ENCODE measurements around the gene ZNF586. TPM values are rescaled to one million over a fixed set of nuclear protein-coding genes. Genes with fewer than 3 reads are reported as not detected.

ZNF586 gene
- total and polyA plus RNA-seq, 8 donors: 13.2 to 38.1 (median 29.2) TPM

GRCh38 chr19:57825511-57825910 is 56.0 kb downstream of the ZNF586 start:
- Histone ChIP-seq H3K36me3 (peaks cover 0 to 10% of the 10 kb centered on the region in 2 donors), H3K4me1 (peaks cover 6 to 7% of the 10 kb centered on the region in 2 donors), H3K9me3 (no peaks in the 10 kb centered on the region), H3K27me3 (no peaks in the 10 kb centered on the region), H3K4me3 (no peak overlapping the region), H3K27ac (no peak overlapping the region)
- intact Hi-C loops (cut with DNase I): no loop called here
- no peak for ATAC-seq
- TF ChIP-seq CTCF (IDR thresholded peaks at IDR 0.05): no peak
- DNase-seq: no peak

GRCh38 chr19:57829316-57829715 is 59.8 kb downstream of the ZNF586 start:
- intact Hi-C loops (cut with DNase I): no loop called here
- ATAC-seq (no peak), DNase-seq (no peak)
- no peaks in the 10 kb centered on the region for H3K27me3 ChIP-seq
- TF ChIP-seq CTCF (IDR thresholded peaks at IDR 0.05): no peak
- peaks cover 0 to 8% of the 10 kb centered on the region in 2 donors for H3K36me3 ChIP-seq
- H3K4me3 ChIP-seq: no peak overlapping the region
- H3K4me1 ChIP-seq: no peaks in the 10 kb centered on the region
- no peaks in the 10 kb centered on the region for H3K9me3 ChIP-seq
- H3K27ac ChIP-seq: no peak overlapping the region

- Histone ChIP-seq H3K36me3 (peaks cover 0 to 5% of the 10 kb centered on the region in 2 donors), H3K27ac (peak within 1 kb of the TSS in 1 of 2 donors; percentile 13), H3K27me3 (no peaks in the 10 kb centered on the region), H3K4me3 (peak within 1 kb of the TSS; percentile 27 to 33), H3K4me1 (no peaks in the 10 kb centered on the region), H3K9me3 (no peaks in the 10 kb centered on the region)
- DNase-seq (peak in 3 of 4 donors; percentile 60 to 81 (median 69)), ATAC-seq (peak; percentile 92)
- intact Hi-C loops (cut with DNase I): no loop called here
- peak; percentile 15 to 17 for TF ChIP-seq CTCF (IDR thresholded peaks at IDR 0.05)
Measured at GRCh38 chr19:57830071-57830602, 60.7 kb downstream of the ZNF586 start, which contains the start of gene ZNF587B. ZNF587B (plus strand) TSS chr19:57830299; CDS start chr19:57830529, 230 bp downstream.

Other genes starting within 250 kb of the ZNF586 start
- 1 to 10 TPM; 4.9 to 5.8 TPM for gene ZNF549, start 242.3 kb upstream of the ZNF586 start, total RNA-seq
- 10 to 100 TPM; 17.3 to 19.9 (median 18.4) TPM for gene ZNF549, start 242.3 kb upstream of the ZNF586 start, polyA plus RNA-seq (ENCODE audit: insufficient read length in 6 of 6)
- gene ZNF550, start 209.8 kb upstream of the ZNF586 start, total RNA-seq: 1 to 10 TPM; 7.4 to 7.6 TPM
- gene ZNF550, start 209.8 kb upstream of the ZNF586 start, polyA plus RNA-seq (ENCODE audit: insufficient read length in 6 of 6): 10 to 100 TPM; 18.7 to 29.9 (median 23.2) TPM
- 1 to 10 TPM; 4.5 TPM for gene ZNF416, start 190.8 kb upstream of the ZNF586 start, total RNA-seq
- gene ZNF416, start 190.8 kb upstream of the ZNF586 start, polyA plus RNA-seq (ENCODE audit: insufficient read length in 6 of 6): 1 to 10 TPM; 7.3 to 9.4 (median 7.7) TPM
- 1 to 10 TPM; 4.4 to 4.7 TPM for gene ZIK1, start 185.5 kb upstream of the ZNF586 start, total RNA-seq
- gene ZIK1, start 185.5 kb upstream of the ZNF586 start, polyA plus RNA-seq (ENCODE audit: insufficient read length in 6 of 6): 10 to 100 TPM; 15.0 to 23.4 (median 18.4) TPM
- 1 to 10 TPM; 2.3 to 3.6 TPM for gene ZNF530, start 169.8 kb upstream of the ZNF586 start, total RNA-seq
- 1 to 10 TPM; 5.8 to 7.6 (median 7.0) TPM for gene ZNF530, start 169.8 kb upstream of the ZNF586 start, polyA plus RNA-seq (ENCODE audit: insufficient read length in 6 of 6)
- gene ZNF134, start 155.4 kb upstream of the ZNF586 start, total RNA-seq: 10 to 100 TPM; 14.7 to 16.8 TPM
- 10 to 100 TPM; 24.9 to 27.7 (median 26.3) TPM for gene ZNF134, start 155.4 kb upstream of the ZNF586 start, polyA plus RNA-seq (ENCODE audit: insufficient read length in 6 of 6)
- gene ZNF211, start 136.5 kb upstream of the ZNF586 start, total RNA-seq: 10 to 100 TPM; 12.5 to 15.8 TPM
- gene ZNF211, start 136.5 kb upstream of the ZNF586 start, polyA plus RNA-seq (ENCODE audit: insufficient read length in 6 of 6): 10 to 100 TPM; 37.0 to 49.4 (median 40.9) TPM
- under 1 TPM in 1 of 2 donors, not detected in 1; 0.21 TPM for gene ZSCAN4, start 100.7 kb upstream of the ZNF586 start, total RNA-seq
- under 1 TPM; 0.08 to 0.23 (median 0.17) TPM for gene ZSCAN4, start 100.7 kb upstream of the ZNF586 start, polyA plus RNA-seq (ENCODE audit: insufficient read length in 6 of 6)
- gene ZNF551, start 87.7 kb upstream of the ZNF586 start, total RNA-seq: 1 to 10 TPM; 6.0 to 7.1 TPM
- gene ZNF551, start 87.7 kb upstream of the ZNF586 start, polyA plus RNA-seq (ENCODE audit: insufficient read length in 6 of 6): 10 to 100 TPM; 15.9 to 19.9 (median 18.5) TPM
- 1 to 10 TPM; 7.0 to 8.3 TPM for gene ZNF154, start 60.5 kb upstream of the ZNF586 start, total RNA-seq
- gene ZNF154, start 60.5 kb upstream of the ZNF586 start, polyA plus RNA-seq (ENCODE audit: insufficient read length in 6 of 6): 10 to 100 TPM; 40.2 to 49.0 (median 43.2) TPM
- 1 to 10 TPM; 7.3 to 9.6 TPM for gene ZNF671, start 42.1 kb upstream of the ZNF586 start, total RNA-seq
- 10 to 100 TPM; 20.1 to 26.4 (median 24.6) TPM for gene ZNF671, start 42.1 kb upstream of the ZNF586 start, polyA plus RNA-seq (ENCODE audit: insufficient read length in 6 of 6)
- gene ZNF776, start 22.9 kb upstream of the ZNF586 start, total RNA-seq: 10 to 100 TPM; 10.2 to 15.3 TPM
- 10 to 100 TPM; 35.4 to 45.8 (median 41.3) TPM for gene ZNF776, start 22.9 kb upstream of the ZNF586 start, polyA plus RNA-seq (ENCODE audit: insufficient read length in 6 of 6)
- gene ZNF552, start 45.2 kb downstream of the ZNF586 start, total RNA-seq: 10 to 100 TPM; 11.2 to 15.7 TPM
- gene ZNF552, start 45.2 kb downstream of the ZNF586 start, polyA plus RNA-seq (ENCODE audit: insufficient read length in 6 of 6): 10 to 100 TPM; 15.2 to 21.4 (median 17.4) TPM
- 10 to 100 TPM; 12.9 to 20.1 TPM for gene ZNF587B, start 60.6 kb downstream of the ZNF586 start, total RNA-seq
- 10 to 100 TPM; 12.1 to 17.3 (median 14.1) TPM for gene ZNF587B, start 60.6 kb downstream of the ZNF586 start, polyA plus RNA-seq (ENCODE audit: insufficient read length in 6 of 6)
- 10 to 100 TPM; 31.4 to 34.0 TPM for gene ZNF587, start 80.2 kb downstream of the ZNF586 start, total RNA-seq
- gene ZNF587, start 80.2 kb downstream of the ZNF586 start, polyA plus RNA-seq (ENCODE audit: insufficient read length in 6 of 6): 10 to 100 TPM; 33.6 to 38.8 (median 36.4) TPM
- 10 to 100 TPM; 10.7 to 21.0 TPM for gene ZNF814, start 119.4 kb downstream of the ZNF586 start, total RNA-seq
- gene ZNF814, start 119.4 kb downstream of the ZNF586 start, polyA plus RNA-seq (ENCODE audit: insufficient read length in 6 of 6): 10 to 100 TPM; 52.7 to 71.2 (median 65.2) TPM
- 10 to 100 TPM; 15.8 to 20.7 TPM for gene ZNF417, start 146.9 kb downstream of the ZNF586 start, total RNA-seq
- gene ZNF417, start 146.9 kb downstream of the ZNF586 start, polyA plus RNA-seq (ENCODE audit: insufficient read length in 6 of 6): 10 to 100 TPM; 35.8 to 47.8 (median 42.0) TPM
- 1 to 10 TPM; 8.0 to 9.4 TPM for gene ZNF418, start 165.7 kb downstream of the ZNF586 start, total RNA-seq
- 10 to 100 TPM; 27.6 to 43.6 (median 37.0) TPM for gene ZNF418, start 165.7 kb downstream of the ZNF586 start, polyA plus RNA-seq (ENCODE audit: insufficient read length in 6 of 6)
- gene ZNF256, start 178.0 kb downstream of the ZNF586 start, total RNA-seq: 1 to 10 TPM; 3.9 to 4.2 TPM
- gene ZNF256, start 178.0 kb downstream of the ZNF586 start, polyA plus RNA-seq (ENCODE audit: insufficient read length in 6 of 6): 10 to 100 TPM in 5 of 6 donors, 1 to 10 TPM in 1; 8.5 to 12.1 (median 10.6) TPM
- gene C19orf18, start 204.9 kb downstream of the ZNF586 start, total RNA-seq: 1 to 10 TPM in 1 of 2 donors, under 1 TPM in 1; 0.55 to 1.6 TPM
- 1 to 10 TPM; 2.3 to 5.7 (median 3.9) TPM for gene C19orf18, start 204.9 kb downstream of the ZNF586 start, polyA plus RNA-seq (ENCODE audit: insufficient read length in 6 of 6)
- 10 to 100 TPM; 11.4 to 13.3 TPM for gene ZNF606, start 233.1 kb downstream of the ZNF586 start, total RNA-seq
- 10 to 100 TPM; 28.9 to 34.6 (median 31.3) TPM for gene ZNF606, start 233.1 kb downstream of the ZNF586 start, polyA plus RNA-seq (ENCODE audit: insufficient read length in 6 of 6)